Progenitor cell of endocrine pancreas (in vitro differentiated cells): Measurements from ENCODE around the gene DOCK9. TPM values are rescaled to one million over a fixed set of nuclear protein-coding genes. Genes with fewer than 3 reads are reported as not detected.

Source experiments
- DNase-seq: peaks from one replicate; pipeline ENCODE4 v3.0.0; 2021; ENCODE audit warnings: low spot score; ENCODE audit not compliant: unreplicated experiment
- H3K27ac Mint-ChIP-seq: 2 replicates; pipeline ENCODE4 v1.8.0; 2021; ENCODE audit warnings: mild to moderate bottlenecking, moderate library complexity, mixed read lengths
- H3K27me3 Mint-ChIP-seq: 2 replicates; pipeline ENCODE4 v1.8.0; 2021; ENCODE audit warnings: mixed read lengths
- H3K36me3 Mint-ChIP-seq: 2 replicates; pipeline ENCODE4 v1.8.0; 2022; ENCODE audit warnings: mixed read lengths; ENCODE audit not compliant: insufficient read depth
- H3K4me1 Mint-ChIP-seq: 2 replicates; pipeline ENCODE4 v1.8.0; 2021; ENCODE audit warnings: low read depth, mixed read lengths
- H3K4me3 Mint-ChIP-seq: 2 replicates; pipeline ENCODE4 v1.8.0; 2021; ENCODE audit warnings: low read depth, mild to moderate bottlenecking, moderate library complexity, mixed read lengths
- H3K9me3 Mint-ChIP-seq: 2 replicates; pipeline ENCODE4 v1.8.0; 2021; ENCODE audit warnings: low read depth, mixed read lengths
- CTCF ChIP-seq: fragments of 200-600 bp; sonication (generic); IDR thresholded peaks from one replicate; pipeline ENCODE4 v1.5.0; 2021; ENCODE audit warnings: antibody characterized with exemption, mild to moderate bottlenecking; ENCODE audit not compliant: unreplicated experiment
- total RNA-seq: library from RNA; stranded (reverse); gene quantifications from 2 replicates; pipeline ENCODE4 v1.2.1, GENCODE V29; 2021

The DOCK9 gene
- total RNA-seq, 1 donor from 2014 or later = 35.7 TPM

GRCh38 chr13:98961503-98962105 is 16.3 kb downstream of the DOCK9 start:
- DNase-seq = no peak
- Mint-ChIP-seq H3K9me3 (no peaks in the 10 kb centered on the region), H3K36me3 (no peaks in the 10 kb centered on the region), H3K27ac (no peak overlapping the region), H3K4me3 (no peak overlapping the region), H3K27me3 (peaks cover 7% of the 10 kb centered on the region), H3K4me1 (peaks cover 3% of the 10 kb centered on the region)
- no peak for TF ChIP-seq CTCF

GRCh38 chr13:98960606-98961502 is 17.0 kb downstream of the DOCK9 start:
- no peak for DNase-seq
- H3K4me3 Mint-ChIP-seq = no peak overlapping the region
- H3K4me1 Mint-ChIP-seq = peaks cover 3% of the 10 kb centered on the region
- no peaks in the 10 kb centered on the region for H3K9me3 Mint-ChIP-seq
- TF ChIP-seq CTCF = no peak
- H3K27me3 Mint-ChIP-seq = peaks cover 7% of the 10 kb centered on the region
- no peaks in the 10 kb centered on the region for H3K36me3 Mint-ChIP-seq
- no peak overlapping the region for H3K27ac Mint-ChIP-seq

DNA sequence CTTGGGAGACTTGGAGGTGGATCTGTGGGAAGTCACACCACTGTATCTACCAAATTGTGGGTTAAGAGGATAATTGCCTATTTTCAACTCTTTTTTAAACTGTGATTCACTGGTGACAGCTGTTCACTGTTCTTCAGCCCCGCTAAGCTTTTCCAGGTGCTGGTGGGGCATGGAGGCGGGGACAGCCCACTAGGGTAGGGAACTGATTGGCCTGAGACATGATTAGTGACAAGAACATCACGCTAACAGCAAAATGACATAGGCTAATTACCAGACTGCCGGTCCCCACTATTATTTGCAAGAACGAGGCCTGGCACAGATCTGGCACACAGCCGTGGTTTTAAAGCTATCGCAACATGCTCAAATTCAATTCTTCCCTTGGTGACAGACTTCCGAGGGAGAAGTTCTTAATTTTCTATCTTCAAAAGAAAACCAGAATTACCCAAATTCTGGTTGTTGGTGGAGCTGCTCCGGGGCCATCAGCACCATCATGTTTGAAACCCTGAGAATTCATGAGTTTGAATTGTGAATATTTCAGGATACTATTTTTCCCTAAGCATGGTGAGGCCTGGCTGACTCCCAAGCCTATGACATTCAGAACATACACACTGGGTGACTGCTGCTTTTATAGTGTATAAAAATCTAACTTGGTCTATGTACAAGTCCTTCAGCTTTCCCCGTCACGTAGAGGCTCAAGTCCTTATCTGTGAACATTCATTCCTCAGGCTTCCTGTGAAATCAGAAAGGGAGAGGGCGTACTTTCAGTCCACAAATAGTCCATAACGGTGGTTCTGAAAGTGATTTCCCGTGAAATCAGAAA is 17.9 kb downstream of the DOCK9 start:
- DNase-seq = no peak
- H3K36me3 Mint-ChIP-seq = no peaks in the 10 kb centered on the region
- peaks cover 3% of the 10 kb centered on the region for H3K4me1 Mint-ChIP-seq
- H3K27me3 Mint-ChIP-seq = peaks cover 7% of the 10 kb centered on the region
- H3K27ac Mint-ChIP-seq = no peak overlapping the region
- no peaks in the 10 kb centered on the region for H3K9me3 Mint-ChIP-seq
- TF ChIP-seq CTCF = no peak
- no peak overlapping the region for H3K4me3 Mint-ChIP-seq

DNA sequence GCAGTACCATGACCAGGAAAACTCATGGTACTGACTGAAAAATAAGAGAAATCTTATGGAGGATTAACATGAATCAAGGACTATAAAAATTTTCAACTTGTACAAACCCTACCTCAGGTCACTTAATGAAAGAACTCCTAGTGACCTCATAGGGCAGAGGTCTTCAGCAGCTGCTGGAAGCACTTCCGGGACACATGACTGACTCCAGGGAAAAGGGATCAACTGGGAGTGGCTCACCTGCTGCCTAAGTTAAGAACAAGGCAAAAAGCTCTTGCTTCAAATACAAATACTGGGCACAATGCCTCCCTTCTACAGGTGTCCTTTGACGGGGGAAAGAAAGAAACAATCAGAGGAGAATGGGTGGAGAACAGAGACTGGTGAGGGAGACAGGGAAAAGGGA is 18.6 kb downstream of the DOCK9 start:
- H3K4me3 Mint-ChIP-seq = no peak overlapping the region
- H3K4me1 Mint-ChIP-seq = peaks cover 3% of the 10 kb centered on the region
- H3K36me3 Mint-ChIP-seq = peaks cover 1% of the 10 kb centered on the region
- H3K27ac Mint-ChIP-seq = no peak overlapping the region
- TF ChIP-seq CTCF = no peak
- no peaks in the 10 kb centered on the region for H3K9me3 Mint-ChIP-seq
- peaks cover 12% of the 10 kb centered on the region for H3K27me3 Mint-ChIP-seq
- no peak for DNase-seq

DNA sequence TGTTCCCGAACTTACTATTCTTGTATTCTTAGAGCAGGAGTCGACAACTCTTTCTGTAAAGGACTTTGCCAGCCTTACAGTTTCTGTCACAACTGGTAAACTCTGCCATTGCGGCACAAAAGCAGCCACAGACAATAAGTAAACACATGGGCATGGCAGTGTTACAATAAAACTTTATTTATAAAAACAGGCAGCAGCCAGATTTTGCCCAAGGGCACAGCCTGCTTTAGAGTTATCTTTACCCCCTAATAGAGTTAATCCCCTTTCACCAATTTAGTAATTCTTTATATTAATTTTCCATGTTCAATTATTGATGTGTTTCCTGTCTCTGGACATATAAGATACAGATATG is 19.4 kb downstream of the DOCK9 start:
- H3K36me3 Mint-ChIP-seq = peaks cover 3% of the 10 kb centered on the region
- no peak for DNase-seq

More for the DNA sequence above, 19.4 kb downstream of the DOCK9 start:
- Mint-ChIP-seq H3K27me3 (peaks cover 20% of the 10 kb centered on the region), H3K4me1 (peaks cover 3% of the 10 kb centered on the region), H3K9me3 (no peaks in the 10 kb centered on the region), H3K27ac (no peak overlapping the region), H3K4me3 (no peak overlapping the region)
- no peak for TF ChIP-seq CTCF
